ENCODE data around the gene CYFIP2. TPM values are rescaled to one million over a fixed set of nuclear protein-coding genes. Genes with fewer than 3 reads are reported as not detected.

CYFIP2 gene
- total RNA-seq, 1 donor from 2014 or later, result 82.9 TPM

- DNase-seq (ENCODE audit: low spot score in 2 of 2, unreplicated experiment in 2 of 2), result no peak
- Mint-ChIP-seq H3K36me3 (peaks cover 11% of the 10 kb centered on the region), H3K27ac (no peak overlapping the region), H3K4me3 (no peak overlapping the region), H3K9me3 (no peaks in the 10 kb centered on the region), H3K27me3 (ENCODE audit: low read depth) (no peaks in the 10 kb centered on the region), H3K4me1 (no peaks in the 10 kb centered on the region)
- TF ChIP-seq CTCF (IDR thresholded peaks at IDR 0.05; ENCODE audit: unreplicated experiment), result no peak
Observed at GRCh38 chr5:157306692-157307471, 41.0 kb downstream of the CYFIP2 start.

GRCh38 chr5:157308836-157309465 is 43.0 kb downstream of the CYFIP2 start:
- Mint-ChIP-seq H3K4me3 (no peak overlapping the region), H3K4me1 (no peaks in the 10 kb centered on the region), H3K36me3 (peaks cover 11% of the 10 kb centered on the region), H3K27ac (no peak overlapping the region), H3K27me3 (ENCODE audit: low read depth) (no peaks in the 10 kb centered on the region), H3K9me3 (no peaks in the 10 kb centered on the region)
- TF ChIP-seq CTCF (IDR thresholded peaks at IDR 0.05; ENCODE audit: unreplicated experiment), result no peak
- no peak for DNase-seq (ENCODE audit: low spot score in 2 of 2, unreplicated experiment in 2 of 2)

- TF ChIP-seq CTCF (IDR thresholded peaks at IDR 0.05; ENCODE audit: unreplicated experiment), result no peak
- Mint-ChIP-seq H3K27me3 (ENCODE audit: low read depth) (no peaks in the 10 kb centered on the region), H3K9me3 (no peaks in the 10 kb centered on the region), H3K36me3 (peaks cover 18% of the 10 kb centered on the region), H3K4me3 (no peak overlapping the region), H3K4me1 (no peaks in the 10 kb centered on the region), H3K27ac (no peak overlapping the region)
- no peak for DNase-seq (ENCODE audit: low spot score in 2 of 2, unreplicated experiment in 2 of 2)
Observed at GRCh38 chr5:157309796-157310195, 43.9 kb downstream of the CYFIP2 start.

- Mint-ChIP-seq H3K36me3 (peaks cover 16% of the 10 kb centered on the region), H3K4me1 (no peaks in the 10 kb centered on the region), H3K27ac (no peak overlapping the region), H3K4me3 (no peak overlapping the region), H3K27me3 (ENCODE audit: low read depth) (no peaks in the 10 kb centered on the region), H3K9me3 (no peaks in the 10 kb centered on the region)
- TF ChIP-seq CTCF (IDR thresholded peaks at IDR 0.05; ENCODE audit: unreplicated experiment), result no peak
- no peak for DNase-seq (ENCODE audit: low spot score in 2 of 2, unreplicated experiment in 2 of 2)
Observed at GRCh38 chr5:157311595-157311994, 45.7 kb downstream of the CYFIP2 start.

GRCh38 chr5:157312492-157312891 is 46.6 kb downstream of the CYFIP2 start:
- TF ChIP-seq CTCF (IDR thresholded peaks at IDR 0.05; ENCODE audit: unreplicated experiment), result peak; percentile 47
- no peaks in the 10 kb centered on the region for H3K4me1 Mint-ChIP-seq
- H3K36me3 Mint-ChIP-seq, result peaks cover 16% of the 10 kb centered on the region
- no peaks in the 10 kb centered on the region for H3K9me3 Mint-ChIP-seq
- no peak for DNase-seq (ENCODE audit: low spot score in 2 of 2, unreplicated experiment in 2 of 2)
- H3K4me3 Mint-ChIP-seq, result no peak overlapping the region
- H3K27me3 Mint-ChIP-seq (ENCODE audit: low read depth), result no peaks in the 10 kb centered on the region
- H3K27ac Mint-ChIP-seq, result no peak overlapping the region

Measured in mesothelial cell of epicardium (in vitro differentiated cells).